GDM1 (cell line): ENCODE data around the gene KDSR.

Experiments used
- DNase-seq: peaks from one replicate; lab custom pipeline; 2025; lab: John Stamatoyannopoulos, UW

The KDSR gene

GRCh38 chr18:63306819-63307550 lies 60.0 kb downstream of the KDSR start:
- DNase-seq = no peak

- no peak for DNase-seq
Measured at GRCh38 chr18:63306249-63306648, 60.8 kb downstream of the KDSR start.

- DNase-seq = no peak
Measured at GRCh38 chr18:63303547-63303946, 63.5 kb downstream of the KDSR start.

GRCh38 chr18:63302636-63303405 lies 64.2 kb downstream of the KDSR start:
- DNase-seq = no peak

GRCh38 chr18:63302220-63302619 lies 64.8 kb downstream of the KDSR start:
- no peak for DNase-seq

DNA sequence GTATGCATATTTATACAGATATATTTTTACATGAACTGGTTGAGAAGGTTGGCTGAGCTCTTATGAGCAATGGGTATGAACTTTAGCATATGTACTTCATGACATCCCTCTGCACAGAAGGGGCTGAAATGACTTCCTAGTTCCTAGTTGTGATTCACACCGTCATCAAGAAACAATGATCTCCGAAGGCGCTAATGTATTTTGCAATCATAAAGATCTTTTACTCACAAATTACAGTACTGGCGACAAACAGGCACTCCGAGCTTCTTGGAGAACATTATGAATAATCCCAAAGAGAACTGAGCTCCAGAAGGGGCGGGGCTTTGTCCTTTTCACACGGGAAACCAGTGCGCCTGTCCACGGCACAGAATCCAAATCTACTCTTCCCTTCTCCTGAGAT lies 65.6 kb downstream of the KDSR start:
- no peak for DNase-seq

DNA sequence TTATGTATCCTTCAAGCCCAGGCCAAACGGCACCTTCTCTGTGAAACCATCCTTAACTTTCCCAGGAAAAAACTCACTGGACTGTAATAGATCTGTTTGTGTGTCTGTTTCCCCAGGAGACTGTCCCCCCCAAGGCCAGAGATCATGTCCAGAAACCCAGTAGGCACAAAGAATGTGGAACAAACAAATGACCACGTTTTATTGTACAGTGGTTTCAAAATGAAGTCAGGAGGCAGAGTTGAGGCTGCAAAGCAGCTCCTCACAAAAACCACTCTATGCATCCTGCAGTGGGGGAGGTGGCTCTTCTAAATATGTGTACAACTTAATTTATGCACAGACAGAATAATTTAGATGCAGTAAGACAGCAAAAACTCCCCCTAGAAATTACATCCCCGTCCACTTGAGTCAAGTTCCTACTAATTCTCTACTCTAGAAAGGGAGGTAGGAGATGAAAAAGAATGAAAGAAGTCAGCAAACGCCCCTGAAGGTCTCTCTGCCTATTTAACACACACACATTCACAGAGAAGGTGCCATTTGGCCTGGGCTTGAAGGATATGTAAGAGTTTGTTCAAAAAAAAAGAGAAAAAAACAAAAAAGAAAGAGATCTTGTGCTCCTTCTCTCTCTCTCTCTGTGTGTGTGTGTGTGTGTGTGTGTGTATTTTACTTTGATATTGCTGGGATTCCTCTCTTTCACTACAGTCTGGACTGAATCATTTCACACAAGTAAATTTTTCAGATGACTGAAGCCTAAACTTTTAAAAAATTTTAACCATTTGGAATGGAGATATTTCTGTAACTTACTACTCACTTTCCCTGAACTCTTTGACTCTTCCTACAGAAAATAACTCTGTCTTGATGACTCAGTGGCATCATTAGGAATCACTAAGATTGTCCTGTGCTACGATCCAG lies 66.9 kb downstream of the KDSR start:
- no peak for DNase-seq

DNA sequence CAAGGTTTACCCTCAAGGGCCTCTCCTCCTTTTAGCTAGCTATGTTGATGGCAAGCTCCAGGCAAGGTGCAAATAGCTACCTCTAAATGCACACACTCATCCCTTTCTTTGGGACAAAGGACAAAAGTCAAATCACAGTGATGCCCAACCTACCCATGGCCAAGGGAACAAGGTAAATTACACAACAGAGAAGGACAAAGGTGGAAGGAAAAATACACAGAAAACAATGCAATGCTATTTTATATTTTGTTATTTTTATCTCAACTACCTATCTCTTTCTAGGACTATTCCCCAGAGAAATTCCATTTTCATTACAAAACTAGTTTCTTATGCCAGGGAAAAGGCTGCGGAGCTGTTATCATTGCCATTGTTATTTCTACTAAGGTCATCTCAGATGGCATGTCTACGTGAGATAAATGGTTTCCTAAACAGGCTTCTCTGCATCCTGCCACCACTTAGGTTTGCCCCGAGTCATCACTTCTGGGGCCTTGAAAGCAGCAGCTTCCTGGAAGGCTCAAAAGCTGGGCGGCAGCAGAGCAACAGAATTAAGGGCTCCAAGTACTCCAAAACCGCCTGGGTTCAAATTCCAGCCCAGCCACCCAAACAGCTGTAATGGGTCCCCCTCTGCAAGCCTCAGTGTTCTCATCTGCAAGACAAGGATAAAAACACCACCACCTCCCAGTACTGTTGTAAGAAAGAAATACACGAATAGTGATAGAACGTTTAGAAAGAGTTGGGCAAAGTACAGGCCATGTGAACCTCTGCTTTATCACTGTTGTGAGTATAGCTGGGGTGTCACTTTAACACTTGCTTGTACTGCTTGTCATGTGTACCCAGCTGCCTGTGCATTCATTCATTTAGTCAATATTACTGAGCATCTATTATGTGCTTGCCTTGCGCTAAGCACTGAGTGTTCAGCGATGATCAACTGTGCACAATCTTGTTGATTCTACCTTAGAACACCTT lies 68.3 kb downstream of the KDSR start:
- DNase-seq = no peak

DNA sequence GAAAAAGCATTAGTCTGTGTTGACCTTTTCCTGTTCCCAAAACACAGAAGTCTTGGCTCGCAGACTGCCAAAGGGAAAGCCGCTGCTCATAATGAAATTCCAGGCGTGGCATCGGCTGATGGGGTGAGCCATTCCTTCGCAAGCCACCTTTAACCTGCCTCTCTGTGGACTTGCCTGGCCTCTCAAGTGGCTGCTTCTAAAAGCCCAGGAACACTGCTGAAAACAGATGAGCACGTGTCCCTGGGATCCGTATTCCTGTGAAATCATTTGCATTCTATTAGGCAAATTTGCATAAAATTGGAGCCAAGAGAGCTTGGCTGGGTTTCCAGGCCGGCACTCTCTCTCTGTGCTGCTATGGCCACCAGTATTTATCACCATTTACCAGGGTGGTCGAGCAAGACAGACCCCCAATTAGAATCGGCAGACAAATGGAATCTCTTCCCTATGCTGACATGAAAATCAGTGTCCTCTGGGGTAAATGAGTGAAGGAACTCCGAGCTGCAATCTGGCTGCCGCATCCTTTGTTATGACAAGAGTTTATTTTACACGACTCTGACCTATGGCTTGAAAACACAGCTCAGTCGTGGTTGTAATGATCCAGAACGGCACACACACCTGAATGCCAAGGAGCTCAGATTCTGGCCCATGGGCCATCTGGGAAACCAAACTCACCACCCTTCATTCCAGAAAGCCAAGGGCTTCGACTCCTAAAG lies 69.2 kb downstream of the KDSR start:
- DNase-seq = no peak

GRCh38 chr18:63293935-63294334 lies 73.1 kb downstream of the KDSR start:
- no peak for DNase-seq

DNA sequence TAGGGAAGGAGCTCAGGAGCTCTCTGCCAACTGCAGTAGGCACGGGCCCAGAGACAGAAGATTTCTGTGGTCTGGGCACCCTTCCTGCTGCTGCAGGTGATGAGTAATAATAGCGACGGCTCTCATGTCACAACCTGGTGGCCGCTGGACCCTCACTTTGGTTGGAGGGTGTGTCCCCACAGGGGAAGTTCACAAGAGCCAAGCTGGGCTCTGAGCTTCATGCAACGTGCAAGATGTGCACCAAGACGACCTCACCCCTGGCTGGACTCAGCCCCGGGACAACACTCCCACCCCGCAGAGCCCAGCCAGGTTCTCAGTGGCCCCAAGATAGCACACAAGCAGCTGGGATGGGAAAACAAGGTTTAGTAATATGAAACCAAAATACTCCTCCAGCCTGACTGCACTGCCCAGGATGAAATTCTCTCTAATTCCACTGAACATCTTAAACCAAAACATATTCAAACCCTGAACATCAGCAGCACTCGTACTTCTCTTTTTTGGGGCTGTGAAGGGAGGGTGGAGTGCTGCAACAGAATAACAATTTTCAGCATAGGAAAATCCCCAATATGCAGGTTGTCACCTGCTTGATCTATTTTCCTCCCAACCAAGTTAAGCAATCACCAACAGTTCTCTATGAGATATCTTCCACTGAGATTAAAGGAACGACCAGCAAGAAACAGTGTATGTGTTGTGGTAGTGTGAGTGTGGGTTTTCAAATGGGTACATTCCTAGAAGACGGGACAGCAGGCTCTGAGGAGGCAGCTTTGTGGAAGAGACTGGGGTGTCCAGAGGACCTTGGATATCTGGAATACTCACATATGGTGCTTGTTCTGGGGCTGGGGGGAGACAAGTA lies 73.9 kb downstream of the KDSR start:
- no peak for DNase-seq

DNA sequence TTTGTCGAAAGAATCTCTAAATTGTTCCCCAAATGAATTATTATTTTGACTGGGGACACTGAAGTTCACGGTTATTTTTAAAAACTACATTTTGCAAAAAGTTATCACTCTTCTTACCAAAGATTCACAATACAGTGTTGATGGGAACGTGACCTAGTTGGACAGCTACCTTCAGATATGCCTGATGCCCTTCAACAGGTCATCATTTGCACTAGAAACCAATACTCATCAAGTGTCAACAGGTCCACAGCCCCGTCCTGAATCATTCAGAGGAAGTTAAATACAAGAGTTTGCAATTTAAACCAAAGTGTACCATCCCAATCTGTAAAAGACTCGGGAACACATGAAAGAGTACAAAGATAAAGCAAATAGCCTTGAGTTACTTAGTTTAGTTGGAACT lies 75.7 kb downstream of the KDSR start:
- DNase-seq = no peak

- no peak for DNase-seq
Measured at GRCh38 chr18:63290821-63291200, 76.2 kb downstream of the KDSR start.

GRCh38 chr18:63290166-63290820 lies 76.7 kb downstream of the KDSR start:
- DNase-seq = no peak

- DNase-seq = no peak
Measured at GRCh38 chr18:63288311-63288710, 78.7 kb downstream of the KDSR start.

DNA sequence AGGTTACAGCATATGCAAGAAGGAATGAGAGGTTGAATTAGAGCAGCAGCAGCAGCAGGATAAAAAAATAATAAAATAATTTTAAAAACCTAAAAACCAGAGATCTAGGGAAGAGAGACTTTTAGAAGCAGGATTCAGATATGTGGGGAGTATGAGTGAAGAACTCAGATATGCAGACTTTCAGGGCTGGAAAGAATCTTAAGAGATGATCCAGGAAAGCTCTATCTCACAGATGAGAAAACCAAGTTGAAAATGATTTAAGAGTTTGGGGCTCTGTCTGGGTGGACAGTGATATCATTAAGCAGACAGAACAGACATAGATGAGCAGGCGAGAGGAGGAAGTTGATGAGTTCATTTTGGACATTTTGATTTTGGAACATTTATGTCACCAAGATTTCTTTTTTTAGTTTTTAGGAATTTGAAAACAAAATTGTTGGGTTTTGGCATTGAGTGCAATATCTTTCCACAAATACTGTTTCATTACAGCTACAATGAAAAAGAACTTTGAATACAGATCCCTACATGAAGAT lies 79.2 kb downstream of the KDSR start:
- no peak for DNase-seq

DNA sequence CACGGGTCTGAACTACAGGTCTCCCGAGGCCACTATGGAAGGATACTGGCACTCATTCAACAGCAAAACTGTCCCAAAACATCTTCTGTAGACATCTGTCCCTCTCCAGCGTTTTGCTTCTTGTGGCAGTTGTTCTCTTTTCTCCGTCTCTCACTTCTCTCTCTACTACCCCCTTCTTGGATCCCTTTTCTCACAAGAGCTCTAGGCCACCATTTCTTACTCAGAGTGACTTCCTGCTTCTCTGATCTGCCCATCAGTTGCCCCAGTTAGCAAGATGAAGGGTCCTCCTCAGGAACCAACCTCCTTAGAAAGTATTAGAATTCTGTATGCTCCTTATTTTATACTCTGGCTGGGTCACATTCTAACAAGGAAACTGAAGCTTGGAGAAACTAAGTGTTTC lies 80.1 kb downstream of the KDSR start:
- DNase-seq = no peak

DNA sequence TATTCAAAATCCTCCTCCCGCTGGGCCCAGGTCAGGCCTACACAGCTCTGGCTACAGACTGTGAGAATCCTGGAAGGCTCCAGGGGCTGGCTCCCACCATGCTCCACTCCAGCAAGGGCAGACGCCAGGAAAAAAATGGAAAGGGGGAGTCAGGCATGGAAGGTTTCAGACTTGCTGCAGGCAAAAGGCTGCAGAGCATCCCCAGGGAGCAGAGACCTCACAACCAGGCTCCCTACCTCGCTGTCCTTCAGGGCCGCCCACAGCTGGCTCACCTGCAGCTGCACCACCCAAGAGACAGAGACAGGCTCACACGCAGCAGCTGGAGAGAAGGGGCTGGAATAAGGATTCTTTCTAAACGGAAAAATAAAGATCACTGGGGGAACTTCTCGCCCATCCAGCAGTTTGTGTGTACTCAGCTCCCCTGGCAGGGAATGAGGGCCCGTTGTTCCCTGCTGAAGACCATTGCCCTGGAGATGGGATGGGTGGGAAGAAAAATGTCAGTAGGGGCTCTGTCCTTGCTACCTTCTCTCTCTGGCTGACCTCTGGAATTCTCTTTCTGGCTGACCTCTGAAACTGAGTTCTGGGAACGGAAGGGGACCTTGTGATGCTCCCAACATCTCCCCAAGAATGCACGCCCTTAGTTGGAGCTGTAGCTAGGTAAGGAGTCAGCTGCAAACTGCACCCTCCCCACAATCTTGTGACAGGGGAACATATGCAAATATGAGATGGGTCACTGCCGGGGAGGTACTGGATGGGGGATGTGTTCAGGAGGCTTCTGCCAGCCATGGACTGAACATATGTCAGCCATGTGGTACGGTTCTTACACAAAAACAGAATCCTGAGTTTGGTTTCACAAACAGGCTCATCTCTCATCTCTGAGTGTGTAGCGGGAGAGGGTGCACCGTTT lies 81.9 kb downstream of the KDSR start:
- no peak for DNase-seq
